Limb (tissue), 2 donors: Measurements from ENCODE around the gene TPRA1.
"Not testable (repeated sequence)": the region's sequence is repeated elsewhere in the genome, so short reads cannot be mapped to it uniquely, and the experiment has no call there.

Source experiments
- DNase-seq, 2 donors: peaks; one replicate each; pipeline ENCODE4 v3.0.0-alpha.2; 2016; ENCODE audit errors: extremely low spot score in 2 of 2

TPRA1 gene

DNA sequence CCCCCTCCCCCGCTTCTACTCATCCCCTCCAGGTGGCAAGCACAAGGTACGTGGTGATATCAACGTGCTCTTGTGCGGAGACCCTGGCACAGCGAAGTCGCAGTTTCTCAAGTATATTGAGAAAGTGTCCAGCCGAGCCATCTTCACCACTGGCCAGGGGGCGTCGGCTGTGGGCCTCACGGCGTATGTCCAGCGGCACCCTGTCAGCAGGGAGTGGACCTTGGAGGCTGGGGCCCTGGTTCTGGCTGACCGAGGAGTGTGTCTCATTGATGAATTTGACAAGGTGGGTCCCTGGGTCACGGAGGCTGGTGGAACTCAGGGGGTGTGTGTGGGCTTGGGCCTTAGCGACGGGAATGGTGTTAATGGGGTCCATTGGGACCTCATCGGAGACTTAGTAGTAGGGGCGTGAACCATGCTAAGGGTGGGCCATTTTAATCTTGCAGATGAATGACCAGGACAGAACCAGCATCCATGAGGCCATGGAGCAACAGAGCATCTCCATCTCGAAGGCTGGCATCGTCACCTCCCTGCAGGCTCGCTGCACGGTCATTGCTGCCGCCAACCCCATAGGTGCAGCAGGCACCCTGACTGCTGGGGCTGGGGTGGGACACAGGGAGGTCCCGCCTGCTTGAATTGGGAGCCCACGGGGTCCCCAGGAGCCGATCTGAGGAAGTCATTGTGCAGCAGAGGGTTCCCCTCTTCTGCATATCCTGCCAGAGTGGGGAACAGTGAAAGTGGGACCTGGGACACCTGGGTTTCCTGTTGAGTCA, 26.5 kb upstream of the TPRA1 start:
- DNase-seq = no peak

DNA sequence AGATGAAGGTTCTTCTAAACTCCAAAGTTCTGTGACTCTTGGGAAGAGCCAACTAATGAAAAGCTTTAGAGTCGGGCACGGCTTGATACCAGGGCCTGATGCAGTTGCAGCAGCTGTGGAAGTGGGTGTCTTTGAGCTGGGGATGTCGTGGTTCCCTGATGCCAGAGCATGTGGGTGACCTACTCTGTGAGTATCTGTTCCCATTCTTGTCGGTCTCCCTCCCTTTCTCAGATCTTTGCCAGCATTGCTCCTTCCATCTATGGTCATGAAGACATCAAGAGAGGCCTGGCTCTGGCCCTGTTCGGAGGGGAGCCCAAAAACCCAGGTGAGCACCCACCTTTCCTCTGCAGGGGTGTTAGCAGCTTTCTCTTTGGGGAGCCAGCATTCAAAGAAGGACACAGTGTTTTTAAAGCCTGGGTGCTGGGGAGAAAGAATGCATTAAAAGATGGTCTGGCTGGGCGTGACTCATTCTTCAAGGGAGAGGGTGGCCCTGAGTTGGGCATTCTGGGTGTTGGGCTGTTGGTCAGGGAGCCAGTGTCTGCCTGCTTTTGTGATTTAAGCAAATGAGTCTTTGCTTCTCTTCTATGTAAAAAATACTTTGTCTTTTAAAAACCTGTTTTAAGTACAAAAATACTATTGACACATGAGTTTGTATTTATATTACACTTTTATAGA, 25.2 kb upstream of the TPRA1 start:
- DNase-seq = no peak

DNA sequence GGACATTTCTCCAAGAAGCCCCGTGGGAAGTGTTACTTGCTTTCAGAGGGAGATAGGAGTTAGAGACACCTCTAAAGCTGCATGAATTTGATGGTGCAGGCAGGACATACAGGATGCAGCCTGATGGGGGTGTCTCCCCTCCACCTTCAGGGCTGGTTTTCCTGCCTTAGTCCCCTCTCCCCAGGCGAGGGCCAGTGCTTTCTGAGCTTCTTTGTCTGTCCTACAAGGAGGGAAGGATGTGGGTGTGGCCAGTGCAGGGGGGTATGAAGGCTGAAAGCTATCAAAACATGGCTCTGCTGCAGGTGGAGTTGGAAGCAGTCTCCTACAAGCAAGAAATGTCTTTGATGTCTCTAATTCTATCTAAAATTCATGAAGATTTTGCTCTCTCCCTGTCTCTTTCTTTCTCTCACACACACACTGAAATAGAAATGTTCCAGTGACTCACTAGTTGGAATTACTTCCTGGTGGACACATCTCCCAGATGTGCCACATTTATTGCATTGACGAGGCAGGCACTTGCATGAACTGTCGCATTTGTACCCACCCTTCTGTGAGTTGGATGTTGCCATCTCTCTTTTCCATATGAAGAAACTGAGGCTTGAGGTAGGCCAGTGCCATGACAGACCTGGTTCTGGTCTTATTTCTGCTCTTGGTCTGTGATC, 24.5 kb upstream of the TPRA1 start:
- DNase-seq = no peak

DNA sequence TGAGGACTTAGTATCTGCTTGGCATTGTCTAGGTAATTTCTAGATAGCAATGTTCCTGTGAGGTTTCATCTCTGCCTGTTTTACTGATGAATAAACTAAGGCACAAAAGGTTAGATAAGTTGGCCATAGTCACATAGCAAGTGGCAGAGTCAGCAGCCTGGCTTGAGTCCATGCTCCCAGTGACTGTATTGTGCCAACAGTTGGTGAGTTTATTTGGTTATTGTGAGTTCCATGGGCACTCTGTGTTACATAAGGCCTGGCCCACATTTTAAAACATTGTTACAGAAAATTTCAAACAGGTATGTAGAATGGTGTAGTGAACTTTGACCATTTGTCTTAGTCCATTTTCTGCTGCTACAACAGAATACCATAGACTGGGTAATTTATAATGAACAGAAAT, 22.9 kb upstream of the TPRA1 start:
- no peak for DNase-seq

DNA sequence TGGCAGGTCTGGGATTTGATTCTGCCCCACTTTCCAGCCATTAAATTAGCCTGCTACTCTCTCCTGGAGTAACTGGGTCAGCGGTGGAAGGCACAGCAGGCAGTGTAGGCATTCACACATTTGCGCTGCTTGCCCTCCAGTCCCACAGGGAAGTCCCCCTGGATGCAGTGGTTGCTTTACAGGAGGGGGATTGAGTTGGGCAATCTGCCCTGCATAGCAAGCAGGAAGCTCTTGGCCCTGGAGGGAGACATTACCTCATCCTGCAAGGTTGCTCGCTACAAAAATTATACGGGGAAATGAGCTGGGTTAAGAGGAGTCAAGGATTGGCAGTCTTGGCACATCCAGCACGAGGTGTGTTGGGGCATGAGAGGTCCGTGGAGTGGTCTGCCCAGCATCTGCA, 22.4 kb upstream of the TPRA1 start:
- DNase-seq = no peak

DNA sequence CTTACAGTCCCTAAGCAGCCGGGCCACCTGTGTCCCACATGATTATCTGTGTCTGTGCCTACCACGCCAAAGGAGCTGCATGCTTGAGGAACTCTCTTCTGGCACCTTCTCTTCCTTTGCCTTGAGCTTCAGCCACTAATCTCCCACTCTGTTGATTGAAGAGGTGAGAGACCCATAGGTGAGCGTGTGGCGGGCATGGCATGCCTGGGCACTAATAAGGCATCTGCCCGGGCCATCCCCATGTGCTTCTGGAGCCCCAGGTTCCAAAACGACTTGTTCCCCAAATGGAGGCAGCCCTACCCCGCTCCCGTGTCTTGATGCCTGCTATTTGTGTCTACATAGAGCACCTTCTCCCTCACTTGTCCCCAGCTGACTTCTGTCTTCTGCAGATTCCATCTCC, 20.7 kb upstream of the TPRA1 start:
- no peak for DNase-seq

DNA sequence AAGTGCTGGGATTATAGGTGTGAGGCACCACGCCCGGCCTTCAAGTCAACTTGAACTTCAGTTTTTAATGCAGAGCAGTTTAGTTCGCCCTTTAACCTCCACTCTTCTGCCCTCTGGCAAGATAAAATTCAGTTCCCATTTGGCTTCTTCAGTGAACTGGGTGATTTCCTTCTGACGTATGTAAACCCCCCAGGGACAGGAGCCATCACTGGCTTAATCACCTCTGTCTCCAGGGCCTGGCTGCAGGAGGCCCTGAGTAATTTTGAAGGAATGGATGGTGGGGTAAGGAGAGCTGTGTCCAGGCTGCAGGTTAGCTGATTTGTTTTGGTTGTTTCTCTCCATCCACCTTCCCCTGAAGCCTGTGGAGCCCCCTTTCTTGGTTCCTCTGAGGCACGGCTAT, 19.6 kb upstream of the TPRA1 start:
- DNase-seq = no peak

DNA sequence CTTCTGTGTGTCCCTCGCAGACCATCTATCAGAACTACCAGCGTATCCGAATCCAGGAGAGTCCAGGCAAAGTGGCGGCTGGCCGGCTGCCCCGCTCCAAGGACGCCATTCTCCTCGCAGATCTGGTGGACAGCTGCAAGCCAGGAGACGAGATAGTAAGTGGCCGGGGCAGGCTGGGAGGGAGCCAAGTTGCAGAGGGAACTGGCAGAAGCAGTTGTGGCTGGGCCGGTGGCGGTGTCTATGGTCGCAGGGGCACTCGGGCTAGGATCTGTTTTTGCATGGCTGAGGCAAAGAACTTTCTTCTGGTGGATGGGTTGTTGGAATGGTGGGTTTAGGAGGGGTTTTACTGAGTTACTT, 17.8 kb upstream of the TPRA1 start:
- no peak for DNase-seq

DNA sequence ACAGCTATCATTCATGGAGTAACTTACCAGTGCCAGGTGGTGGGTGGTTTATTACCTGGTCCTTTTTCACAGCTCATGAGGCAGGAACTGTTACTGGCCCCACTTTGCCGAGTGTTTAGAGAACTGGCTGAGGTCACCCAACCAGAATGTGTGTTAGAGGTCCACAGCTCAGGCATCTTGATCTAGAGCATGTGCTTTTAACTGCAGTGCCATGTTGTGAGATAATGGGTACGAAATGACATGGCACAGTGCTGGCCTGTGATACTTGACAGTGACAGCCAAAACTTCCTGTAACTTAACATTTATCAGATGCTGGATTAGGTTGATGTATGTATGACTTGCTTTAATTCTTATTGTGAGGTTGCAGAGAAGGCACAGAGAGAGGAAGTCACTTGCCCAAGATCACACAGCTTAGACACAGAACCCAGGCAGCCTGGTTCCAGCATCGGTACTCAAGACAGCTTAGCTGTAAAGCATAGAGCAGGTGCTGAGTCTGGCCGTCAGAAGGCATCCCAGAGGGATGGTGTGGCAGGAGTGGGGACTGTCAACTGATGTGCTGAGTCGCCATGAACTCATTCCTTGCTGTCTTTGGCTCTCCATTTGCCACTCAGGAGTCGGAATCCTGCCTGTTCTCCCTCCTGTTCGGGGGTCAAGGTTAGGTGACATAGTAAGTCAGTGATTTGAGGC, 17.3 kb upstream of the TPRA1 start:
- DNase-seq = no peak

DNA sequence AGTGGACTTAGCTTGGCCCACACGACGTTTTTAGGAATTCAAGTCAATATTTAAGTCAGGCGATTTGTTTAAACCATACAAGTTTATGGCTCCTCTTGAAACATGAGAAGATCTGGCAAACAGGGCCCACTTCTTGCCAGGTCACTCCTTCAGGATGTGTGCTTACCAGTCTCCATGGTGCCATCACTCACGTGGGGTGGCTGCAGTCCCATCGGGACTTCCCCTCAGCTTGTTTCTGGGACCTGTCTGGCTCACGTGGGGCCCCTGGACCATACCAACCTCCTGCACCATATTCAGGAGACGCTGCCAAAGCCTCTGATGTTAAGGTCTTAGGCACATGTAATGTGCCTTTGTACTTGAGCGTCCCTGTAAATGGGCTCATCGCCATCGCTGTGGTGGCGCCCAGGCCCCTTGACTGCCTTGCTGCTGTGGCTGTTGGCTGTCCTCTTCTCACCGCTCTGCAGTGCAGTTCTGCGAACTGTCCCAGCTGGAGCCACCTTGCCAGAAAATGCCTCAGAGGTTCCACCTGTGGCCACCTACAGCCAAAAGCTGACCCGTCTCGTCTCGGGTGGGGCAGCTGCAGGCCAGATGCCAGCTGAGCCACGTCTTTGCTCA, 16.6 kb upstream of the TPRA1 start:
- DNase-seq = no peak

DNA sequence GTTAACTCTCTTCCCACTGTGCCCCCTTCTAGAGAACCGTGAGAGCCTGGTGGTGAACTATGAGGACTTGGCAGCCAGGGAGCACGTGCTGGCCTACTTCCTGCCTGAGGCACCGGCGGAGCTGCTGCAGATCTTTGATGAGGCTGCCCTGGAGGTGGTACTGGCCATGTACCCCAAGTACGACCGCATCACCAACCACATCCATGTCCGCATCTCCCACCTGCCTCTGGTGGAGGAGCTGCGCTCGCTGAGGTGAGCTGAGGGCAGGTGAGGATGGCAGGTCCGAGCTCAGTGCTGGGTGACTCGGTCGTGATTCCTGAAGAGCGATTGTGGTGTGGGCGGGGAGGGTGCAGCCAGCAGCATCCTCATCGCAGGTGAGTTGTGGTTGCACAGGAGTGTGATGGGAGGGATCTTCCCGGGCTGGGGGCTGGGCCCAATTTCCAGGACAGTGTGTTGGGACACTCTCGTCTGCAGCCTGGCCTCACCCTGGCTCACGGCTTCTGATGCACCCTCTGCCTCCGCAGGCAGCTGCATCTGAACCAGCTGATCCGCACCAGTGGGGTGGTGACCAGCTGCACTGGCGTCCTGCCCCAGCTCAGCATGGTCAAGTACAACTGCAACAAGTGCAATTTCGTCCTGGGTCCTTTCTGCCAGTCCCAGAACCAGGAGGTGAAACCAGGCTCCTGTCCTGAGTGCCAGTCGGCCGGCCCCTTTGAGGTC, 15.7 kb upstream of the TPRA1 start:
- no peak for DNase-seq

DNA sequence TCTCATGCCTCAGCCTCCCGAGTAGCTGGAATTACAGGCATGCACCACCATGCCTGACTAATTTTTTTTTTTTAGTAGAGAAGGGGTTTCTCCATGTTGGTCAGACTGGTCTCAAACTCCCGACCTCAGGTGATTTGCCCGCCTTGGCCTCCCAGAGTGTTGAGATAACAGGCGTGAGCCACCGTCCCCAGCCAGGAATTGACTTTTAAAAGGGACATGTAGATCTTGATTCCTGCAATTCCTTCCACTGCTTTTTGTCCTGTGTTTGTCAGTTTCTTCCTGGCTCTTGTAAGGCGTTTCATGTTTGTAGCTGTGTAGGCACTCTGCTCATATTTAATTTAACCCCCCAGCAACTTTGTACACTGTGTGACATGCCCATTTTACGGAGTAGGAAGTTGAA, 15.0 kb upstream of the TPRA1 start:
- DNase-seq = not testable (repeated sequence)

DNA sequence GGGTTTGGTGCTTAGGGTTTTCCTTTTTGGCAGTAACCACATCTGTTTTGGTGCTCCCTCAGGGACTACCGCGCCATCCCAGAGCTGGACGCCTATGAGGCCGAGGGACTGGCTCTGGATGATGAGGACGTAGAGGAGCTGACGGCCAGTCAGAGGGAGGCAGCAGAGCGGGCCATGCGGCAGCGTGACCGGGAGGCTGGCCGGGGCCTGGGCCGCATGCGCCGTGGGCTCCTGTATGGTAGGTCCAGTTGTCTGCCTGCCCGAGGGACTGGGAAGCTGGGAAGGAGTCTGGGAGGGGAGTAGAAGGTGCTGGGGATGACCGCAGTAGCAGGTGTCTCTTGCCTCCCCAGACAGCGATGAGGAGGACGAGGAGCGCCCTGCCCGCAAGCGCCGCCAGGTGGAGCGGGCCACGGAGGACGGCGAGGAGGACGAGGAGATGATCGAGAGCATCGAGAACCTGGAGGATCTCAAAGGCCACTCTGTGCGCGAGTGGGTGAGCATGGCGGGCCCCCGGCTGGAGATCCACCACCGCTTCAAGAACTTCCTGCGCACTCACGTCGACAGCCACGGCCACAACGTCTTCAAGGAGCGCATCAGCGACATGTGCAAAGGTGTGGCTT, 14.1 kb upstream of the TPRA1 start:
- DNase-seq = no peak

DNA sequence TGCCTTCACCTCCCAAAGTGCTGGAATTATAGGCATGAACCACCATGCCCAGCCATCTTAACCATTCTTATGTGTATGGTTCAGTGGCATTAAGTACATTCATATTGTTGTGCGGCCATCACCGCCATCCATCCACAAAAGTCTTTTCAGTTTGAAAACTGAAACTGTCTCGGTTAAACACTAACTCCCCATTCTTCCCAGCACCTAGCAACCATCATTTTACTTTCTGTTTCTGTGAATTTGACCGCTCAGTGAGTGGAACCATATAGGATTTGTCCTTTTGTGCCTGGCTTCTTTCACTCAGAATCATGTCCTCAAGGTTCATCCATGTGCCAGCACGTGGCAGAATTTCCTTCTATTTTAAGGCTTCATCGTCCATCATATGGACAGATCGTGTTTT, 13.5 kb upstream of the TPRA1 start:
- no peak for DNase-seq

DNA sequence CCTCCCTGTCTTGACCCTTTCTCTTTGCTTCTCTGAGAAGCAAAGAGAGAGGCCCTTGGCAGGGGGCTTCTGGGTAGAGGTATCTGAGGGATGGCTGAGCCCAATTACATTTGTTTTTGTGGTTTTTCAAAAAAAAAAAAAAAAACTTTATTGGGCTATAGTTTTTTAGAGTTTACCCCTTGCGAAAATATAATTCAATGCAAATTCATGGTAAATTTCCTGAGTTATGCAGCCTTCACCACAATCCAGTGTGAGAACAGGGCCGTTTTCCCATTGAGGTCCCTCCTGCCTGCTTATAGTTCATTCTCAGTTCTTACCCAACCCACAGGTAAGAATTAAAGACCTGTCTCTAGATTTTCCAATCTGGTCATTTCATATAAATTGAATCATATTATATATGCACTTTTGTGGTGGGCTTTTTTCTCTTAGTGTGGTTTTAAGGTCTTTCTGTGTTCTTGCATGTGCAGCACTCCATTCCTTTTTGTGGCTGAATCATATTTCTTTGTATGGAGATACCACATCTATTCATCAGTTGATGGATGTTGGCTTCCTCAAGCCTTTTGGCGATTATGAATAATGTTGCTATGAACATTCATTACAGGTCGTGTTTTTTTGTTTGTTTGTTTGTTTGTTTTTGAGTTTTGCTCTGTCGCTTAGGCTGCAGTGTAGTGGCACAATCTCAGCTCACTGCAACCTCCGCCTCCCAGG, 10.4 kb upstream of the TPRA1 start:
- no peak for DNase-seq

DNA sequence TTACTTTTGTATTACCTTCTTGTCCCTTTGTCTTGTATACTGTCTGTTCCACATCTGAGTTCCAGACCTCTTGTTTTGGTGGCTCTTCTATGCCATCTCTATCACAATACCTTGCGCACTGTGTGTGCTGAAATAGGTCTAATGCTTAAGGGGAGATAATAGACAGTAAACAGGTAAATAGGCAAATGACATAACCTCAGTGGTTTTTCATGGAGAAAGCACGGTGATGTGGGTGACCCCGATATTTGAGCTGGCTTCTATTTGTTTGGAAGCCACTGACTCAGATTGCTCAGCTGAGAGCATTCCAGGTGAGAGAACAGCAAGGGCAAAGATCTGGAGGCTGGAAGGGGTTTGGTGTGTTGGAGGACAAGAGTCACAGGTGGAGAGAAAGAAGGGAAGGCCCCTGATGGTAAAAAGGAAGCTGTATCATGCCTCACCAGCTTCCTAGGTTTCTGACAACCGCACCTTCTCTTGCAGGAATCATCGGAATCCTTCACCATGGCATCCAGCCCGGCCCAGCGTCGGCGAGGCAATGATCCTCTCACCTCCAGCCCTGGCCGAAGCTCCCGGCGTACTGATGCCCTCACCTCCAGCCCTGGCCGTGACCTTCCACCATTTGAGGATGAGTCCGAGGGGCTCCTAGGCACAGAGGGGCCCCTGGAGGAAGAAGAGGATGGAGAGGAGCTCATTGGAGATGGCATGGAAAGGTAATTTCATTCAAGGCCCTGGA, 8.5 kb upstream of the TPRA1 start:
- no peak for DNase-seq

DNA sequence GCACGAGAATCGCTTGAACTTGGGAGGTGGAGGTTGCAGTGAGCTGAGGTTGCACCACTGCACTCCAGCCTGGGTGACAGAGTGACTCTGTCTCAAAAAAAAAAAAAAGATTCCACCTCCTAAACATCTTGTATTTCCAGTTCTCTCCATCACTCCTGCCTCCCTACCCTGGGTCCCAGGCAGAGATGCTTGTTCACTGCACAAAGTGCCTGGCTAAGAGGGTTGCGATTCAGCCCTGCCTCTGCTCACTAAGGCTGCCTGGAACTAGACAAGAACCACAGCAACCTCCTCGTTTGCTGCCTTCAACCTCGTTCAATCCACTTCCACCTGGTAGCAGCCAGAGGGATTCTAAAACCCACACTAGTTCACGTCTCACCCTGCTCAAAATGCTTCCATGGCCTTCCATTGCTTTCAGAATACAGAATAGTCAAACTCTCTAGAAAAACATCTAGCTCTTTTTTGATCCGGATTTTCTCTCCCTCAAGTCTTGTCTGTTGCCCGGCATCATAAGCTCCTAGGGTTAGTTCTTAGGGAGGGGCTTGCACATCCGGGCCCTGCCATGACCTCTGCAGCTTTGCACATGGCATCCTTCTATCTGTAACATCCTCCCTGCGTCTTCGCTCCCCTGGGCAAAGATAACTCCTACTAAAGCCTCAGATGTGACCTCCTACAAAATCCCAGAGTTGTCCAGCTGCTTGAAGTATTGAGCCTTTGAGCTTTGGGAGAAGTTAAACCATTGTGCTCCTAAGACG, 6.7 kb upstream of the TPRA1 start:
- no peak for DNase-seq

DNA sequence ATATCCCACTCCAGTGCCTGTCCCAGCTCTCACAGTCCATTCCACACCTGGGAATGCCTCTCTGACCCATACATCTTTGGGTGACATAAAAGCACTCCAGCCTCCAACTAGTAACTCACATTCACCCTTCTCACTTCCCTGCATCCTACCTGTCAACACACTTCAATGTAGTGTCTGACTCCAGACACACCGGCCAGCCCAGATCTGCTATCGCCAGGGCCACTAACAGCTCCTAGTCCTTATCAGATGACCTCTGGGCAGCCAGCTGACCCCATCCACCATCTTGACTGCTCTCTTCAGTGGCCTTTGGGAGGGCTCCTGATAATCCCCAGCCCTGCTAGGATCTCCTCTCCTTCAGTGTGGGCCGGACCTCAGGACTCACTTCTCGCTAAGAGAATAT, 4.8 kb upstream of the TPRA1 start:
- no peak for DNase-seq

DNA sequence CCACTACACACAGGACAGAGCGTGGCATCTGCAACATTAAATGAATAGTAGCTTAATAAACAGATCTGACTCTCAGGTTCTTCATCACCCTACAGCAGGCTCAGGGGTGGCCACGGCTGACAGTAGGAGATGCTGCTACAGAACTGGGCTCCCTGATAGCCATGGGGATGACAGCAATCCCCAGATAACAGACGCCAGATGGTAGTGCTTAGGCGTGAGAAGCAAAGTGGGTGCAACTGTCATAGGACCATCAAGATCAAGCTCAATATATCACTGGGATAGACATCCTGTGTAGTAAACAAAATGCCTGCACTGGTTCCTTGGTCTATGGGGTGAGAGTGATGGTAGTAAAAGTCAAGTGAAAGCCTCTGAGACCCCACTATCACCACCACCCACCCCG, 2.6 kb upstream of the TPRA1 start:
- no peak for DNase-seq
